HG03558 (cell line): ENCODE results near the gene WAC.
"Not testable (repeated sequence)": the region's sequence is repeated elsewhere in the genome, so short reads cannot be mapped to it uniquely, and the experiment has no call there.

ENCODE experiments used
- ATAC-seq: cut with Tn5 transposase; IDR thresholded peaks from one replicate; pipeline ENCODE4 v1.9.1; 2021; ENCODE audit warnings: moderate number of reproducible peaks; ENCODE audit not compliant: unreplicated experiment; ENCODE audit errors: extremely low read depth

The WAC gene

DNA sequence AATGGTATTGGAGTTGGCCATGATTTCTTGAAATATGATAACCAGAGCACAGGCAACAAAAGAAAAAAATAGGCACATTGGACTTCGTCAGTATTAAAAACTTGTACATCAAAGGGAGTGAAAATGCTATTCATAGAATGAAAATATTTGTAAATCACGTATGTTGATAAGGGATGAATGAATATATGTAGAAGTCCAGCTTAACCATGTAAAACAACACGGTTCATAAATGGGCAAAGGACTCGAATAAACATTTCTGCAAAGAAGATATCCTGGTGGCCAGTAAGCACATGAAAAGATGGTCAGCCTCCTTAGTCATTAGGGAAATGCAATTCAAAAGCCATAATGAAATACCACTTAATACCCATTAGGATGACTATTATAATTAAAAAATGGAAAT is 68.1 kb downstream of the WAC start:
- ATAC-seq = no peak

DNA sequence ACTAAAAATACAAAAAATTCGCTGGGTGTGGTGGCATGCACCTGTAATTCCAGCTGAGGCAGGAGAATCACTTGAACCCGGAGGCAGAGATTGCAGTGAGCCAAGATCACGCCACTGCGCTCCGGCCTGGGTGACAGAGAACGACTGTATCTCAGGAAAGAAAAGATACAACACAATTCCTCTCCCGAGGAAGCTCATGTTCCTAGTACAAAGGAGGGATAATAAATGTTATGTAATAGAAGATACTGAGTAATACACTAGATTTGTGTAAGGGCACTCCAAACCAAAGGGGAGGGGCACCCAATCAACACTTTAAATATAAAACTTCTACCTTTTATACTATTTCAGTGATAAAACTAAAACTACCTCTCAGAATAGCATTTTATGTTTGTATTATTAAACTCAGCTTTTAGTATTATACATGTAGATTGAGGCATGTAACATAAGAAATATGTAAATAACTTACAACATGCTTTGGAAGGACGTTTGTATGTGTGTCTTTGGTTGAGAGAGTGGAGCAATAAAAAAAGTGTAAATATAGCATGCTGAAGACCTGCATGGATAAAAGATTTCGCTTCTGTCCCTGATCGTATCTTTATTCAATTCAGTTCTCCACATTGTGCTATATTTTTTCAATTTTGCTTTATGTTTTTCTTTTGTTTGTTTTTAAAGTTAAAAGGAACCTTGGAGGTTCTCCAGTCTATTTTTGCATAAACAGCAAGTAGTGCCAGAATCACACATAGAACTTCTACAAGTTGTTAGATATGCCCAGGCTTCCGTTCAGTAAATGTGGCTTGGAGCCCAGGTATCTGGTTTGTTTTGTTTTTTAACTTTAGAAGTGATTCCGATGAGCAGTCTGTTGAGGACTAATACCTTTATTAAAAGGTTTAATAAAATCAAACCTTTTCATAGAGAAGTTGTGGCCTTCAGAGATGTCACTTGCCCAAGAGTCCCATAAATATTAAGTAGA is 71.9 kb downstream of the WAC start:
- ATAC-seq = no peak

DNA sequence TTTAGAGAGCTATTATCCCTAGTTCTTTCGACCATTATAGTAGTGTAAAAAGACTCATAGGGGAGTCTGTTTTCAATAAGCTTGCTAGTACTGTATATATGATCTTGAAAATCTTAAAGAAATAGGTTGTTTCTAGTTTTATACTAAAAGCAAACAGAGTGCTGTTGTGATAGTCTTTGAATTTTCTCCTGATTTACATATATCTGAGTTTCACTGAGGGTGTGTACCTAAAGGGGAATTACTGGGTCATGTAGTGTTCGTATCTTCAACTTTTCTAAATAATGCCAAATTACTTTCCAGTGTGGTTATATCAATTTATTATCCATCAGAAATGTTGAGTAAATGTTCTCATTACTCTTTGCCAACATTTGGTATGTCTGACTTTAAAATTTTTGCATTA is 73.7 kb downstream of the WAC start:
- ATAC-seq = no peak

DNA sequence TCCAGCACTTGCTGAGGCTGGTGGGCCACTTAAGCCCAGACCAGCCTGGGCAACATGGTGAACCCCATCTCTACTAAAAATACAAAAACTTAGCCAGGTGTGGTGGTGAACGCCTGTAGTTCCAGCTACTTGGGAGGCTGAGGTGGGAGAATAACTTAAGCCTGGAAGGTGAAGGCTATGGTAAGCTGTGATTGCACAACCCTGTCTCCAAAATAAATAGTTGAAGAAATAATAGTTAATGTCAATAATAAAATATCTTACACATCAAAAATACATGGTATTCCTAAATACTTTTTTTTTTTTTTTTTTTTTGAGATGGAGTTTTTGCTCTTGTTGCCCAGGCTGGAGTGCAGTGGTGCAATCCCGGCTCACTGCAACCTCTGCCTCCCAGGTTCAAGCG is 76.7 kb downstream of the WAC start:
- ATAC-seq = not testable (repeated sequence)

DNA sequence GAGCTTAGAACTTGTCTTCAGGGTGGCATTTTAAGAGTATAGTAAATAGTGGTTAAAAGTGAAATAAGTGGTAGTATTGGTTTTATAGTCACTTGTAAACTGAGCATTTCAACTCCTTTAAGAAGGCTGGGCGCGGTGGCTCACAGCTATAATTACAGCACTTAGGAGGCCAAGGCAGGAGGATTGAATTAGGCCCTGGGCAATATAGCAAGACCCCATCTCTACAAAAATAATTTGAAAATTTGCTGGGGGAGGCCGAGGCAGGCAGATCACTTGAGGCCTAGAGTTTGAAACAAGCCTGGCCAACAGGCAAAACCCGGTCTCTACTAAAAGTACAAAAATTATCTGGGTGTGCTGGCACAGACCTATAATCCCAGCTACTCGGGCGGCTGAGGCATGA is 80.0 kb downstream of the WAC start:
- no peak for ATAC-seq

DNA sequence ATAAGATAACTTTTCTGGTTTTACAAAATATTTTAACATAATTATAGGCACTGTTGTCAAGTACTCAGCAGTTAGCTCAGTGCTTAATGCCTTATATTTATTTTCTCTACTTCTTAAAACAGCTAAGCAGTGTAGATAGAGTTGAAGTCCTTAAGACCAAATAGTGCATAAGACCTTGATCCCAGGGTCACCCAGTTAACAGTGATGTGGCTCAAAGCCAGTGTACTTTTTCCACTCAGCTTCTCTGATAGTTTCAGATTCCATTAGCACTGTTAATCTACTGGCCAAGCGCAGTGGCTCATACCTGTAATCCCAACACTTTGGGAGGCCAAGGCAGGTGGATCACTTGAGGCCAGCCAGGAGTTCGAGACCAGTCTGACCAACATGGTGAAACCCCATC is 83.6 kb downstream of the WAC start:
- ATAC-seq = no peak

DNA sequence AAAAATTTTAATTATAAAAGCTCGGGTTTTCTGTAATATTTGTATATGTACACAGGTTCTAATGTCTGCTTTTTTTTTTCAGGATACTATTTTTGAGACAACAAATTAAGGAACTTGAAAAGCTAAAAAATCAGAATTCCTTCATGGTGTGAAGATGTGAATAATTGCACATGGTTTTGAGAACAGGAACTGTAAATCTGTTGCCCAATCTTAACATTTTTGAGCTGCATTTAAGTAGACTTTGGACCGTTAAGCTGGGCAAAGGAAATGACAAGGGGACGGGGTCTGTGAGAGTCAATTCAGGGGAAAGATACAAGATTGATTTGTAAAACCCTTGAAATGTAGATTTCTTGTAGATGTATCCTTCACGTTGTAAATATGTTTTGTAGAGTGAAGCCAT is 86.5 kb downstream of the WAC start:
- ATAC-seq = no peak

DNA sequence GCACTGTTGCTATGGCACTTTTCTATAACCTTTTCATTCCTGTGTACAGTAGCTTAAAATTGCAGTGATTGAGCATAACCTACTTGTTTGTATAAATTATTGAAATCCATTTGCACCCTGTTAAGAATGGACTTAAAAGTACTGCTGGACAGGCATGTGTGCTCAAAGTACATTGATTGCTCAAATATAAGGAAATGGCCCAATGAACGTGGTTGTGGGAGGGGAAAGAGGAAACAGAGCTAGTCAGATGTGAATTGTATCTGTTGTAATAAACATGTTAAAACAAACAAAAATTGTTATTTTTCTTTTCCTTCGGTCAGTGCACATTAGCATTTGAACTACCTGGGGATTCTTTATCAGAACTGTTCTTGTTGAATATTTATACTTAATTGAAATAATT is 87.3 kb downstream of the WAC start:
- no peak for ATAC-seq

DNA sequence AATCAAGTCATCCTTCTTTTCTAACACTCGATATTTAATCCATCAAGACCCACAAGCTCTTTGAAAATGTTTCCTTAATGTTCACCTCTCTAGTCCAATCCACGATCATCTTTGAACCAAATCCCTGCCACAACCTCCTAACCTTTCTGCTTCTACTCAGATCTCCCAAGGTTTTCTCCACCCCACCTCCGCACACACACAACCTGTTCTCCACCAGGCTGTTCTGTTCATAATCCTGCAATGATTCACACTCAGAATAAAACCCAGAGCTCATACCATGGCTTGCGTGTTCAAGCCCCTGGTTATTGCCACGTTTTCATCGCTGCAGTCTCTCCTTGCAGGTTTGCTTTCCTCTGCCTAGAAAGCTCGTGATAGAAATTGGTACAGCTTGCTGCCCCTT is 90.6 kb downstream of the WAC start:
- no peak for ATAC-seq

DNA sequence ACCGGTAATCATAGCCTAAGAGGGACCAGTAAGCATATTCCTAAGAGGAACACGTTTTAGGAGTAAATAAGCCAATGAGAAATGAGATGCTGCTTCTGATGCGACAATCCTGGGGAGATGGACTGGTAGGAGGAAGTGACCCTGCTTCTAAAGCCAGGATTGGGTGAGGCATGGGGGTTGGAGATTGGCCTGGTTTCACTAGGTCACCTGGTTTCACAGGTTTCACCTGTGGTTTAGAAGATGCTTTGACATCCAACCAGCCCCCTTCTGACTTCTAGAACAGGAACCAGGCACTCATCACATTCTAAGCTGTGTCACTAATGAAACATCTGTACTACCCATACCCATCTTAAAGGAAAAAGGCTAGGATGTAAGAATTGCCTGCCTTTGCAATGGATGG is 91.4 kb downstream of the WAC start:
- ATAC-seq = no peak

DNA sequence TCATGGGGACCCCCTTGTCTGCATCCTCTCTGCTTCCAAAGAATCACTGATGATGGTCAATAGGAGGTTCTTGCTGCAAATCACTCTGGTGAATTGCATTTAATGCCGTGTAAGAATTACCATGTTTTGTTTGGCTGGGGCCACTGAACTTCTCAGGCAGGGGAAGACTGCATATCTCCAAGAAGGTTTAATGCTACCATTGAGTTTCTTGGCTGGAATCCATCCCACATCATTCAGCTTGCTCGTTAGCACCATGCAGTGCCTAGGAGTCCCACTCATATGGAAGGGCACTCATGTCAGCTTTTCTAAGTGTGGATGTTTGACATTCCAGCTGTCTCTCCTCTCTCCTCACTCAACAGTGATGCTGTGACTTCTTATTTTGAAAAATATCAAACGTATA is 94.2 kb downstream of the WAC start:
- ATAC-seq = no peak

DNA sequence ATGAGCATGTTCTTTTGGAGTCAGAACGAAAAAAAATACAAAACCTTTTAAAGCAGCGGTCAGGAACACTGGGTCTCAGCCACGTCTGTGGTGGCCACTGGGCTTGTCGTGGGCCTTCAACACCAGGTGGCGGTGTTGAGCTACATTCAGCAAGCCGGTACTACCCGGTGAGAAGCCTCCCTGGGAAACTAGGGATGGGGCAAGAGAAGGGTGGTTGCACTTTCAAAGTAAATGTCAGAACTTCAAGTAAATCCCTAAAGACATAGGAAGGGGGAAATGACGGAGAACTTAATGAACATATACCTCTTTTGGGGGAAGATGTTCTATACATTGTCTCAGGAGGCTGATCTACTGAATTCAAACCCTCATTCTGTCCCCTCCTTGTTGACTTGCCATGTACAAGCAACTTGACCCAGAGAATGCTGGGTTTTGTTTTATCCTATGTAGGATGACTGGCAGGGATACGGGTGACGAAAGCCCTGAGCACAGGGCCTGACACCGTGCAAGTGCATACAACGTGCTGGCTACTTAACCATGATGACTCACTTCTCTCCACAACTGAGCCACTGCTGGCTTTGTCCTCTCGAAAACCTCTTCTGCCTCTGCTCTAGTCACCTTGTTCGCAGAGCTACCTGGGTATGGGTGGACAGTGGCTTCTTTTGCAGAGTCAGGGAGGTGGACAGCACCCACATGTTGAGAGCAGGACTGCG is 95.4 kb downstream of the WAC start:
- ATAC-seq = no peak

DNA sequence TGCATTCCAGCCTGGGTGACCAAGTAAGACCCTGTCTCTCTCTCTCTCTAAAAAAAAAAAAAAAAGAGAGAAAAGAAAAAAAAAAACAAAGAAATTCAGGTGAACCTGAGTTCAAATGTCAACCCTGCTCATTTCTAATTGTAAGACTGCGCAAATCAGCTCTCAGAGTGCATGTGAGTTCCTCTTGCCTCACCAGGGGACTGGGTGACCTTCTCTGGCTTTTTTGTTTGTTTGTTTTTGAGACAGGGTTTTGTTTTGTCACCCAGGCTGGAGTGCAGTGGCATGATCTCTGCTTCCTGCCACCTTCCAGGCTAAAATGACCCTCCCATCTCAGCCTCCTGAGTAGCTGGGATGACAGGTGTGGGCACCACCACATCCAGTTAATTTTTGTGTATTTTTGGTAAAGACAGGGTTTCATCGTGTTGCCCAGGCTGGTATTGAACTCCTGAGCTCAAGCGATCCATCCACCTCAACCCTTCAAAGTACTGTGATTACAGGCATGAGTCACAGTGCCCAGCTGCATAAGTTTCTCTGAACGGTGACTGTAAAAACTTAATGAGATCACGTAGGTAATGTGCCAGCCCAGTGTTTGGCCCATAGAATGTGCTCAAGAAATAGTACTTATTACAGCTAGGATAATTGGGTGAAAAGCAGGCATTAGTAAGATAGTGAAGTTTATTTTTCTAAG is 99.1 kb downstream of the WAC start:
- no peak for ATAC-seq

DNA sequence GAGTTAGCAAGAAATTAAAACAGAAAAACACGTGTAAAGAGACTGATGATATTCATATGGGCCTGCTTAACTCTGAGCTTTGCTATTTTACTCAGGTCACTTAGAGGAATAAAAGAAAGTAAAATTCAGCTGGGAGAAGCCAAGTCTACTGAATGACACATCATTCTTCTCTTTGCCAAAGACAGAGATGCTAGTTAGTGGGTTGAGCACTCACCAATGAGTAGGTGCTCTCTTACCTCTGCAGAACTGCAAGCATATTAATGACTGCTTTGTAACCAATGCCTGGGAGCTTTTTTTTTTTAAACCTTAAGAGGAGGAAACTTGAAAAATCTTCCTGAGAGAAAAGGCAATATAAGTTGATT is 99.6 kb downstream of the WAC start:
- no peak for ATAC-seq

DNA sequence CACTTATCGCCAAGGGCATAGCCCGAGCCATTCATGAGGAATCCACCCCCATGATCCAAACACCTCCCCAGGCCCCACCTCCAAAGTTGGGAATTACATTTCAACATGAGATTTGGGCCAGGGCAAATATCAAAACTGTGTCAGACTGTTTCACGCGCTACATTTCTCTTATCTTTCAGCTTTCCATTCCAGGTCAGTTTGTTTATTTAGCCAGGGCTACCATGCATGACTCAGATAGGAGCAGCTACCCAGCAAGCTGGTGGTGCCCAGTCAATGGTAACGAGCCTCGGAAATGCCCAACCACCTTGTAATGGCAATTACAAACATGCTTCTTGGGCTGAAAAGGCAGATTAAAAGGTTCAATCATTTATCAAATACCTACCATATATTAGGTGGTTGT is 100.8 kb downstream of the WAC start:
- ATAC-seq = no peak

DNA sequence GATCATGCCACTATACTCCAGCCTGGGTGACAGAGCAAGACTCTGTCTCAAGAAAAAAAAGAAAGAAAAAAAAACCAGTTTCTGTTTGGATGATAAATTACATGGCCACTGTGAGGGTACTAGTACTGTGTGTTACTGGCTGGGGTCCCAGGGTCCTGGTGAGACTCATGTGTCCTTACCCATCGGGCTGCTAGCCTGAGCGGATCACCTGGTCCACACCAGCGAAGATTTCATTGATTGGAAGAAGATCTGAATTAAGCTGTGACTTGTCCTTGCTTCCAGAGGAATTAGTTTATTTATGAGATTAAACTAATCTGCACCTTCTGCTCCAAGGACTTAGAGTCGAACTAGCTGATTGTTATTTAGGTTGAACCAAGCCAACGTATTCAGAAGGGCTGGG is 104.4 kb downstream of the WAC start:
- ATAC-seq = no peak

DNA sequence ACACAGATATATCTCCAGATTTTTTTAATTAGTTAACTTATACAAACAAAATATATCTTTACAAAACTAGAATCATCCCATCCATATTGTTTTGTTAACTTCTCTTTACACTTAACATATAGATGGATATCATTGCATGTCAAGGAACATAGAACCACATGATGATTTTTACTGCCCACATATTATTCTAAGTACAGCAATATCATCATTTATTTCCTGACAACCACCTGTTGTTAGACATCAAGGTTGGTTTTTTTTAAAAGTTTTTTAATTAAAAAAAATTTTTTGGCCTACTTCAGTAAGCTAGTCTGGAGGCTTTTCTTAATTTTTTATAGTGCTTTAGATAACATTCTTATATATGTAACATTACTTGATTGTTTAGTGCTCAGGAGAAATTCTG is 105.5 kb downstream of the WAC start:
- ATAC-seq = no peak

DNA sequence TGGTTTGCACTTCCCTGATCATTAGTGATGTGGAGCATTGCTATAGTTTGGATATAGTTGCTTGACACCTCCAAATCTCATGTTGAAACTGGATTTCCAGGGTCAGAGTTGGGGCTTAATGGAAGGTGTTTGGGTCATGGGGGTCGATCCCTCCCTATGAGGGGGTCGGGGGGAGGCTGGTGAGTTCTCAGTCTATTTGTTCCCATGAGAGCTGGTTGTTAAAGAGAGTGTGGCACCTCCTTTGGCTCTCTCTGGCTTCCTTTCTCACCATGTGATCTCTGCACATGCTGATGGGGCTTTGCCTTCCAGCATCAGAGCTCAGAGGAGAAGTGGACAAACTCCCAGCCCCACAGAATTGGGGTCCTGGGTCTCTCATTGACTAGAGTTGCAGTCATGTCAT is 107.6 kb downstream of the WAC start:
- no peak for ATAC-seq

DNA sequence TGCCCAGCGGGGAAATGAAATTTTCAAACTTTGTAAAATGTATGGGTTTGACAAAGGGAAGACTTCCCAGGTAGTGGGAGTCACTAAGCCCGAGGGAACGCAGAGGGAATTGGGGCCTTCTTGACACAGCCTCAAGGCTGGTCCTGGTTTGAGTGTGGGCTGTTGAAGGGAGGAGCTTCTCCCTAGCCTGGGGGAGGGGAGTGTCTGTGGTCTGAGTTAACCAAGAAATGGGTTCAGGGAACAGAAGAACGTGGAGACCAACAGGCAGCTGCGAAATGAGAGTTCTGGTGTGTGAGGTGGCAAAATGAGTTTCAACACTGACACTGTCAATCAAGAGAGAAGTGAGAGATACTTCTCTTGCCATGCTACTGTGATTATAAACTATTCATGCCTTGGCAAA is 111.7 kb downstream of the WAC start:
- ATAC-seq = no peak

DNA sequence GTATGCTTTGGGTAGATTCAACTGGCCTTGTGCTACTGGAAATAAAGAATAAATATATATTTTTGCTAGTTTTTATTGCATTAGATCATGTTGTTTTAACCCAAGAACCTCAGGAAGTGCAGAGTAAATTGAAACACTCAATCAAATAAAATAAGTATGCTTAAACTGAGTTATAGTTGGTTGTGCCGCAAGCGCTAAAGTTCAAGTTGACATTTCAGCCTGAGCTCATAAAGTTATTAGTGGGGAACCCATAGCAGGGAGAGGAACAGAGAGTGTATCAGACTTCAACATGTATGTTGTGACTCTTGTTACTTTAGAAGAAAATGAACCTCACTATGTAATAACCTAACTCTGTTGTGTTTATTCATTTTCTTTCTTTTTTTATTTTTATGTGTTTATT is 119.2 kb downstream of the WAC start:
- no peak for ATAC-seq

DNA sequence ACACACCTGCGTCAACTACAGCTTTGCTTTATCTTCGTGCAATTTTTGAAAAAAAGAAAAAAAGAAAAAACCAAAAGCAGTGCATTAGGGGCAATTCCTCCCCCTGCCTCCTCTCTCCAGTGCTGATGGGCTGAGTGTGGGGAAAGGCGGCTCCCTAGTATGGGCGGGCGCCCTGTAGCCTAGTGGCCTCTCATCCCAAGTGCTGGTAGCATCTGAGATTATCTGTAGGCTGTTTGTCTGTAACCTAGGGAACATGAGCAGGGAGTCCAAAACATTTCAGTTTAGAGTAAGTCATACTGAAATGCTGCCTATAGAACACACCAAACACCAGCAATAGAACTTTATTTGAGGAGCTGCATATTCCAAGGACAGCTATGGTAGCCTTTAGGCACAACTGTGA is 119.8 kb downstream of the WAC start:
- no peak for ATAC-seq
